H1 (cell line): ENCODE data around the gene PRKCA. TPM values are rescaled to one million over a fixed set of nuclear protein-coding genes. Genes with fewer than 3 reads are reported as not detected.

ENCODE experiments used
- CTCF ChIA-PET: fragments of 300-600 bp; sonication (Branson Sonifier 250); formaldehyde crosslinking; loops from one replicate; lab custom pipeline; 2021; ENCODE audit not compliant: partially characterized antibody; lab: Charles Lee
- POLR2A ChIA-PET: fragments of 300-600 bp; sonication (Branson Sonifier 250); formaldehyde crosslinking; loops from one replicate; lab custom pipeline; 2021; ENCODE audit warnings: inconsistent platforms; ENCODE audit not compliant: partially characterized antibody; lab: Charles Lee
- DNase-seq, 2 experiments: peaks; one replicate each; pipeline versions ENCODE4 v3.0.0 to v3.0.0-alpha.2; 2010 to 2022; ENCODE audit warnings: low spot score in 2 of 2, low read depth in 1 of 2, mixed read lengths in 1 of 2
- FAIRE-seq: peaks from 2 replicates; lab custom pipeline; 2011; peaks lifted over from hg19 to GRCh38; lab: Jason Lieb, UNC
- H2AFZ ChIP-seq: 2 replicates; pipeline ENCODE4 v1.8.1; 2012; ENCODE audit warnings: low read length, inconsistent platforms
- H2AK5ac ChIP-seq: 2 replicates; pipeline ENCODE4 v1.6.1; 2013; ENCODE audit warnings: low read depth, low read length
- H2BK120ac ChIP-seq: replicated peaks from 2 replicates; pipeline ENCODE3; 2013; ENCODE audit warnings: low read depth, low read length, inconsistent platforms
- H2BK12ac ChIP-seq: 2 replicates; pipeline ENCODE4 v1.6.1; 2013; ENCODE audit warnings: low read depth, low read length
- H2BK15ac ChIP-seq: 2 replicates; pipeline ENCODE4 v1.6.1; 2013; ENCODE audit warnings: low read length
- H2BK20ac ChIP-seq: 2 replicates; pipeline ENCODE4 v1.6.1; 2013; ENCODE audit warnings: low read length
- H2BK5ac ChIP-seq: 2 replicates; pipeline ENCODE4 v1.6.1; 2013; ENCODE audit warnings: low read depth, low read length
- H3K14ac ChIP-seq: 2 replicates; pipeline ENCODE4 v1.6.1; 2013; ENCODE audit warnings: inconsistent platforms; ENCODE audit not compliant: insufficient read length
- H3K18ac ChIP-seq: 2 replicates; pipeline ENCODE4 v1.6.1; 2013; ENCODE audit warnings: low read length; ENCODE audit errors: extremely low read depth
- H3K23ac ChIP-seq: 2 replicates; pipeline ENCODE4 v1.6.1; 2013; ENCODE audit warnings: inconsistent platforms; ENCODE audit not compliant: insufficient read length
- H3K23me2 ChIP-seq: 2 replicates; pipeline ENCODE4 v1.6.1; 2013; ENCODE audit warnings: low read depth, low read length
- H3K27ac ChIP-seq: 2 replicates; pipeline ENCODE4 v1.6.1; 2011; ENCODE audit warnings: low read depth, low read length, inconsistent platforms
- H3K27me3 ChIP-seq, 4 experiments: replicated peaks in 1 of 4; 1 replicate in 1 of 4; 2 replicates in 3 of 4; pipeline versions ENCODE4 v1.6.1 to v1.8.1; 2011 to 2013; ENCODE audit warnings: low read length in 3 of 4, mild to moderate bottlenecking in 3 of 4, inconsistent platforms in 2 of 4, mixed read lengths in 2 of 4, moderate library complexity in 1 of 4; ENCODE audit not compliant: control insufficient read depth in 3 of 4, insufficient read depth in 3 of 4; ENCODE audit errors: extremely low read depth in 1 of 4
- H3K36me3 ChIP-seq, 4 experiments: 2 replicates each; pipeline versions ENCODE4 v1.6.1 to v1.8.1; 2011 to 2013; ENCODE audit warnings: mild to moderate bottlenecking in 4 of 4, low read length in 3 of 4, moderate library complexity in 2 of 4, control low read depth in 1 of 4, inconsistent platforms in 1 of 4; ENCODE audit not compliant: insufficient read depth in 4 of 4, control insufficient read depth in 2 of 4
- H3K4ac ChIP-seq: replicated peaks from 2 replicates; pipeline ENCODE3; 2013; ENCODE audit warnings: low read length, low read depth, mixed read lengths, inconsistent platforms; ENCODE audit not compliant: insufficient read length
- H3K4me1 ChIP-seq, 4 experiments: replicated peaks in 1 of 4; 1 replicate in 1 of 4; 2 replicates in 3 of 4; pipeline versions ENCODE4 v1.6.1 to v1.8.1; 2011 to 2013; ENCODE audit warnings: low read length in 3 of 4, inconsistent platforms in 2 of 4, mixed read lengths in 1 of 4; ENCODE audit not compliant: insufficient read depth in 4 of 4, control insufficient read depth in 3 of 4
- H3K4me2 ChIP-seq, 2 experiments: 2 replicates each; pipeline versions ENCODE4 v1.6.1 to v1.8.1; 2011 to 2013; ENCODE audit warnings: low read depth in 2 of 2, low read length in 2 of 2, control low read depth in 1 of 2, inconsistent platforms in 1 of 2, mild to moderate bottlenecking in 1 of 2; ENCODE audit not compliant: insufficient read depth in 1 of 2
- H3K4me3 ChIP-seq, 4 experiments: fragments of 200-600, 300-600 bp in 1 of 4; sonication (generic), shearing (Covaris generic), sonication (Bioruptor Twin) in 1 of 4; 2 replicates each; pipeline versions ENCODE4 v1.5.1 to v1.8.1; 2011 to 2016; ENCODE audit warnings: low read length in 4 of 4, low read depth in 3 of 4, control low read depth in 2 of 4, inconsistent platforms in 2 of 4, mild to moderate bottlenecking in 2 of 4, mixed read lengths in 1 of 4, moderate library complexity in 1 of 4; ENCODE audit not compliant: insufficient read depth in 2 of 4; ENCODE audit errors: extremely low read depth in 1 of 4
- H3K56ac ChIP-seq: replicated peaks from 2 replicates; pipeline ENCODE3; 2013; ENCODE audit warnings: low read depth, mild to moderate bottlenecking, mixed read lengths, low read length, inconsistent platforms; ENCODE audit not compliant: insufficient read length
- H3K79me1 ChIP-seq: 2 replicates; pipeline ENCODE4 v1.6.1; 2013; ENCODE audit warnings: low read depth, low read length, control low read depth
- H3K79me2 ChIP-seq, 2 experiments: 2 replicates each; pipeline versions ENCODE4 v1.6.1 to v1.8.1; 2012 to 2013; ENCODE audit warnings: low read length in 2 of 2, mild to moderate bottlenecking in 2 of 2, inconsistent platforms in 1 of 2; ENCODE audit not compliant: insufficient read depth in 2 of 2, control insufficient read depth in 1 of 2
- H3K9ac ChIP-seq, 4 experiments: replicated peaks in 1 of 4; 1 replicate in 1 of 4; 2 replicates in 3 of 4; pipeline versions ENCODE4 v1.6.1 to v1.8.1; 2011 to 2013; ENCODE audit warnings: low read depth in 3 of 4, low read length in 3 of 4, control low read depth in 2 of 4, mild to moderate bottlenecking in 2 of 4, moderate library complexity in 2 of 4, inconsistent platforms in 1 of 4; ENCODE audit errors: extremely low read depth in 1 of 4
- H3K9me3 ChIP-seq, 2 experiments: 2 replicates each; pipeline versions ENCODE4 v1.6.1 to v1.8.1; 2012 to 2013; ENCODE audit warnings: mild to moderate bottlenecking in 2 of 2, moderate library complexity in 2 of 2, control low read depth in 1 of 2, inconsistent platforms in 1 of 2, low read depth in 1 of 2, low read length in 1 of 2, mixed read lengths in 1 of 2; ENCODE audit not compliant: insufficient read depth in 2 of 2
- H4K20me1 ChIP-seq, 2 experiments: replicated peaks in 1 of 2; 2 replicates each; pipeline versions ENCODE3 to v1.8.1; 2011 to 2013; ENCODE audit warnings: inconsistent platforms in 2 of 2, low read length in 2 of 2, mild to moderate bottlenecking in 1 of 2; ENCODE audit not compliant: insufficient read depth in 2 of 2, control insufficient read depth in 1 of 2
- H4K5ac ChIP-seq: 2 replicates; pipeline ENCODE4 v1.6.1; 2013; ENCODE audit warnings: low read length, low read depth, mixed read lengths, inconsistent platforms; ENCODE audit not compliant: insufficient read length
- H4K8ac ChIP-seq: 2 replicates; pipeline ENCODE4 v1.8.0; 2013; ENCODE audit warnings: mild to moderate bottlenecking, moderate library complexity, low read length, inconsistent platforms; ENCODE audit not compliant: insufficient read depth; ENCODE audit errors: extremely low read depth
- H4K91ac ChIP-seq: replicated peaks from 2 replicates; pipeline ENCODE3; 2013; ENCODE audit warnings: low read length, mixed read lengths, inconsistent platforms; ENCODE audit not compliant: insufficient read length
- BCL11A ChIP-seq, 2 experiments: IDR thresholded peaks; one replicate each; pipeline ENCODE4 v1.6.1; 2011; ENCODE audit warnings: low read depth in 2 of 2, low read length in 2 of 2, mild to moderate bottlenecking in 2 of 2
- CHD1 ChIP-seq: IDR thresholded peaks from 2 replicates; pipeline ENCODE4 v1.6.1; 2012; ENCODE audit warnings: low read depth, low read length, improper control_type of control experiment
- GABPA ChIP-seq: IDR thresholded peaks from 2 replicates; pipeline ENCODE4 v1.6.1; 2011; ENCODE audit warnings: mild to moderate bottlenecking, low read length, moderate library complexity, borderline replicate concordance; ENCODE audit not compliant: insufficient read depth
- JUND ChIP-seq: IDR thresholded peaks from 2 replicates; pipeline ENCODE4 v1.6.1; 2011; ENCODE audit warnings: mild to moderate bottlenecking, improper control_type of control experiment, low read length
- RFX5 ChIP-seq: IDR thresholded peaks from 2 replicates; pipeline ENCODE4 v1.6.1; 2011; ENCODE audit warnings: low read depth, low read length, improper control_type of control experiment, borderline replicate concordance
- SAP30 ChIP-seq: fragments of 300-600 bp; sonication (generic); IDR thresholded peaks from 2 replicates; pipeline ENCODE4 v1.7.1; 2012; ENCODE audit warnings: low read length, moderate library complexity, mild to moderate bottlenecking, inconsistent platforms; ENCODE audit not compliant: insufficient read depth, insufficient replicate concordance
- SP1 ChIP-seq: IDR thresholded peaks from 2 replicates; pipeline ENCODE4 v1.6.1; 2011; ENCODE audit warnings: low read depth, low read length
- TAF1 ChIP-seq: IDR thresholded peaks from 2 replicates; pipeline ENCODE4 v1.6.1; 2011; ENCODE audit warnings: mild to moderate bottlenecking, low read depth, low read length
- TBP ChIP-seq: IDR thresholded peaks from 2 replicates; pipeline ENCODE4 v1.6.1; 2011; ENCODE audit warnings: low read depth, low read length, improper control_type of control experiment
- TCF12 ChIP-seq: IDR thresholded peaks from 2 replicates; pipeline ENCODE4 v1.6.1; 2011; ENCODE audit warnings: low read depth, mild to moderate bottlenecking, low read length
- TEAD4 ChIP-seq: IDR thresholded peaks from 2 replicates; pipeline ENCODE4 v1.6.1; 2012; ENCODE audit warnings: low read depth, low read length, inconsistent platforms, mixed read lengths
- WGBS, 2 experiments: shearing (Covaris generic) in 1 of 2; methylation state at CpG; one replicate each; pipeline versions ENCODE4 v1.1.6 to v1.1.7; 2013 to 2015; ENCODE audit warnings: low lambda C conversion rate in 2 of 2, mixed read lengths in 2 of 2, inconsistent platforms in 1 of 2, low coverage in 1 of 2, missing lambda C conversion rate in 1 of 2; ENCODE audit not compliant: insufficient replicate concordance in 2 of 2, insufficient coverage in 1 of 2, insufficient read length in 1 of 2; ENCODE audit errors: extremely low coverage in 1 of 2, missing lambda C conversion rate in 1 of 2; 5-methylcytosine and 5-hydroxymethylcytosine counted together
- polyA plus RNA-seq, 7 experiments: library from polyadenylated mRNA; depleted of rRNA in 3 of 7; stranded (reverse) in 5 of 7; unstranded in 2 of 7; fragments of >200 nt in 5 of 7; fragments of 200-250 nt in 2 of 7; gene quantifications; 1 replicate in 5 of 7; 2 replicates in 1 of 7; 4 replicates in 1 of 7; pipeline versions ENCODE4 v1.2.1 to v1.2.3, GENCODE V29; 2011 to 2013; ENCODE audit warnings: missing spikeins in 2 of 7, mixed read lengths in 2 of 7
- total RNA-seq: library from RNA; stranded (reverse); fragmentation: NEBNext Ultra II Directional; extraction: Animal tissue kit (Norgen Biotek cat#: 25700); gene quantifications from 2 replicates; pipeline ENCODE4 v1.2.1, GENCODE V29; 2021
- TF ChIP-seq, protein P1 (sequence below): IDR thresholded peaks from 2 replicates; pipeline ENCODE4 v1.6.1; 2012; ENCODE audit warnings: inconsistent platforms

The PRKCA gene
- total and polyA plus RNA-seq, 2 of the 8 experiments (the other 6 are each of a cell fraction or from before 2014, with no cell fraction given), result 5.8 to 17.8 TPM

DNA sequence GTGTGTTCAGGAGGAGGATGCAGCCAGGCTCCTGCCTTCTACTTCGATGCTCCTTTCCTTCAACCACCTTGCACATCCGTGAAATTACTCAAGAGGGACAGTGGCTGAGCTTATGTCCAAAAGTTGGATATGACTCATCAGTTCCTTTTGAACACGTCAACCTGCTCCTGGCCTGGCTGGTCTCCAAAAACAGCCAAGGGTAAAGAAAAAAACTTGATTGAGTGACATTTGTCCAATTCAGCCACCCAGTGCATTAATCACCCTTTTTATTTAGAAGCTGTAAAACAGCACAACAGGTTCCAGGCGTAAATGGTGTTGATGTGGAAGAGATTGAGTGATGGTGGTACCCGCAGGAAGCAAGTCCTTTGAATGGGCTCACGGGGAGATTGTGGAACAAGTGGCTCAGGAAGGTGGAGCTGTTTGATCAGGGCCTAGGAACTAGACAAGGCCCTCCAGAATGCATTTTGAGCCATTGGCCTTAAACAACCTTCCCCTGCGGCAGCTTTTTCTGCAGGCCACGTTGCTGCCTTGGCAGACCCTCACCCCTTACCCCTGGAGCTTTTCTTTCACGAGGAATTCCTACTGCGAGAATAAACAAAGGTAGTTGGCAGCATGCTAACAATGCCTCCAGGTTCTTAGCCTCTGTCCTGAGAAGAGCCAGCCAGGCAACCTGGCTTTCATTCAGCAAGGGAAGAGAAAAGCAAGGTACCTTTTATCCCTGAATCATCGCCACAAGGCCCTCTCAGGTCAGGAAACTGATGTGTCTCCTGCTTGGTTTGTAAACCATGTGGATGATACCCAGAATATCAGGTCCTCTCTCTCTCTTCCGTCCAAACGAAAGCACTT, 359.2 kb downstream of the PRKCA start:
- no peak overlapping the region for H2BK20ac ChIP-seq
- no peaks in the 10 kb centered on the region for H3K27me3 ChIP-seq
- no peak overlapping the region for H4K8ac ChIP-seq
- no peaks in the 10 kb centered on the region for H3K23me2 ChIP-seq
- no peaks in the 10 kb centered on the region for H4K20me1 ChIP-seq
- H2AK5ac ChIP-seq, result 0 out of 2 replicates have a peak overlapping the region, but pooled peaks have one; percentile 9
- H3K4ac ChIP-seq, result no peak overlapping the region
- H3K79me1 ChIP-seq, result no peaks in the 10 kb centered on the region
- CTCF ChIA-PET, result interaction anchor here (0.5 to 1.1 kb wide), 3 partner anchors 10 to 71 kb away, joined by 3 to 6 read pairs (median 4); no protein-coding TSS in a partner anchor
- no peak for TF ChIP-seq SAP30
- TF ChIP-seq TCF12, result no peak
- no peak for TF ChIP-seq JUND
- no peak for TF ChIP-seq BCL11A (IDR thresholded peaks at IDR 0.05; ENCODE audit: low read depth in 2 of 2, low read length in 2 of 2)
- TF ChIP-seq GABPA, result no peak
- TF ChIP-seq TAF1, result no peak
- TF ChIP-seq RFX5, result no peak
- no peak for TF ChIP-seq TEAD4
- TF ChIP-seq, protein P1, sequence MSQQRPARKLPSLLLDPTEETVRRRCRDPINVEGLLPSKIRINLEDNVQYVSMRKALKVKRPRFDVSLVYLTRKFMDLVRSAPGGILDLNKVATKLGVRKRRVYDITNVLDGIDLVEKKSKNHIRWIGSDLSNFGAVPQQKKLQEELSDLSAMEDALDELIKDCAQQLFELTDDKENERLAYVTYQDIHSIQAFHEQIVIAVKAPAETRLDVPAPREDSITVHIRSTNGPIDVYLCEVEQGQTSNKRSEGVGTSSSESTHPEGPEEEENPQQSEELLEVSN, result no peak
- no peak for TF ChIP-seq CHD1
- TF ChIP-seq TBP, result no peak
- no peak for TF ChIP-seq SP1
- H3K9me3 ChIP-seq, result no peaks in the 10 kb centered on the region
- H2AFZ ChIP-seq, result no peak overlapping the region
- H4K5ac ChIP-seq, result no peak overlapping the region
- no peak overlapping the region for H2BK12ac ChIP-seq
- DNase-seq (no peak), FAIRE-seq (no peak)
- 0 out of 4 replicates have a peak overlapping the region, but pooled peaks of 1 of the 2 experiments have one; percentile 2 for H3K4me2 ChIP-seq
- peaks cover 0 to 3% (median 0%) of the 10 kb centered on the region in 4 experiments; a peak in 1 of 7 replicates for H3K4me1 ChIP-seq
- H4K91ac ChIP-seq, result no peak overlapping the region
- 83% methylated on average over 13 of the region's 13 CpGs; no CpG with 5 or more reads in 1 of the 2 experiments for WGBS, 2 experiments
- no peak overlapping the region for H2BK120ac ChIP-seq
- H3K27ac ChIP-seq, result no peak overlapping the region
- POLR2A ChIA-PET, result interaction anchor here (0.6 kb wide), 1 partner anchor 396 kb away, joined by 3 read pairs; no protein-coding TSS in a partner anchor
- H3K9ac ChIP-seq, result no peak overlapping the region
- no peak overlapping the region for H3K4me3 ChIP-seq
- H2BK5ac ChIP-seq, result no peak overlapping the region
- H3K36me3 ChIP-seq, result no peaks in the 10 kb centered on the region
- no peak overlapping the region for H3K23ac ChIP-seq
- H3K56ac ChIP-seq, result no peak overlapping the region
- no peaks in the 10 kb centered on the region for H3K79me2 ChIP-seq
- H2BK15ac ChIP-seq, result no peak overlapping the region
- H3K14ac ChIP-seq, result no peak overlapping the region
- no peak overlapping the region; the same call in 1 of the 2 replicates for H3K18ac ChIP-seq
